Parathyroid adenoma (tissue), 2 donors: Measurements from ENCODE around the gene FBXL13.

Source experiments
- H2AFZ ChIP-seq: fragments of 300-600 bp; sonication (generic); one replicate; pipeline ENCODE4 v1.7.0; 2017; ENCODE audit warnings: antibody characterized with exemption, mild to moderate bottlenecking
- H3K27ac ChIP-seq: fragments of 300-600 bp; sonication (generic); one replicate; pipeline ENCODE4 v1.7.0; 2017
- H3K27me3 ChIP-seq: fragments of 300-600 bp; sonication (generic); one replicate; pipeline ENCODE4 v1.7.0; 2017; ENCODE audit warnings: low read length; ENCODE audit not compliant: control insufficient read depth, insufficient read depth
- H3K36me3 ChIP-seq: fragments of 300-600 bp; sonication (generic); one replicate; pipeline ENCODE4 v1.7.0; 2017; ENCODE audit warnings: low read length; ENCODE audit not compliant: control insufficient read depth, insufficient read depth
- H3K4me1 ChIP-seq: fragments of 300-600 bp; sonication (generic); one replicate; pipeline ENCODE4 v1.7.0; 2017; ENCODE audit warnings: control low read depth
- H3K4me2 ChIP-seq: fragments of 300-600 bp; sonication (generic); one replicate; pipeline ENCODE4 v1.7.0; 2017; ENCODE audit warnings: low read length
- H3K4me3 ChIP-seq: fragments of 300-600 bp; sonication (generic); one replicate; pipeline ENCODE4 v1.7.0; 2017; ENCODE audit warnings: low read depth, low read length
- H3K79me2 ChIP-seq: fragments of 300-600 bp; sonication (generic); one replicate; pipeline ENCODE4 v1.7.0; 2017; ENCODE audit warnings: control low read depth
- H3K9ac ChIP-seq: fragments of 300-600 bp; sonication (generic); one replicate; pipeline ENCODE4 v1.7.0; 2017; ENCODE audit warnings: mild to moderate bottlenecking
- H3K9me3 ChIP-seq: fragments of 300-600 bp; sonication (generic); one replicate; pipeline ENCODE4 v1.7.0; 2017; ENCODE audit warnings: low read length; ENCODE audit not compliant: control insufficient read depth
- TF ChIP-seq, protein P1 (sequence below): fragments of 300-600 bp; sonication (generic); IDR thresholded peaks from one replicate; pipeline ENCODE4 v1.7.0; 2017; ENCODE audit warnings: antibody characterized with exemption, mild to moderate bottlenecking
- donor health status: primary hyperparathyroidism.

Gene FBXL13

GRCh38 chr7:102866535-102867215 is 207.9 kb downstream of the FBXL13 start:
- H3K9ac ChIP-seq: no peak overlapping the region
- no peak overlapping the region for H3K4me3 ChIP-seq
- no peaks in the 10 kb centered on the region for H3K36me3 ChIP-seq
- no peak overlapping the region for H2AFZ ChIP-seq
- H3K9me3 ChIP-seq: no peaks in the 10 kb centered on the region
- H3K27me3 ChIP-seq: no peaks in the 10 kb centered on the region
- H3K27ac ChIP-seq: no peak overlapping the region
- TF ChIP-seq, protein P1, sequence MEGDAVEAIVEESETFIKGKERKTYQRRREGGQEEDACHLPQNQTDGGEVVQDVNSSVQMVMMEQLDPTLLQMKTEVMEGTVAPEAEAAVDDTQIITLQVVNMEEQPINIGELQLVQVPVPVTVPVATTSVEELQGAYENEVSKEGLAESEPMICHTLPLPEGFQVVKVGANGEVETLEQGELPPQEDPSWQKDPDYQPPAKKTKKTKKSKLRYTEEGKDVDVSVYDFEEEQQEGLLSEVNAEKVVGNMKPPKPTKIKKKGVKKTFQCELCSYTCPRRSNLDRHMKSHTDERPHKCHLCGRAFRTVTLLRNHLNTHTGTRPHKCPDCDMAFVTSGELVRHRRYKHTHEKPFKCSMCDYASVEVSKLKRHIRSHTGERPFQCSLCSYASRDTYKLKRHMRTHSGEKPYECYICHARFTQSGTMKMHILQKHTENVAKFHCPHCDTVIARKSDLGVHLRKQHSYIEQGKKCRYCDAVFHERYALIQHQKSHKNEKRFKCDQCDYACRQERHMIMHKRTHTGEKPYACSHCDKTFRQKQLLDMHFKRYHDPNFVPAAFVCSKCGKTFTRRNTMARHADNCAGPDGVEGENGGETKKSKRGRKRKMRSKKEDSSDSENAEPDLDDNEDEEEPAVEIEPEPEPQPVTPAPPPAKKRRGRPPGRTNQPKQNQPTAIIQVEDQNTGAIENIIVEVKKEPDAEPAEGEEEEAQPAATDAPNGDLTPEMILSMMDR: no peak
- H3K4me2 ChIP-seq: no peak overlapping the region
- no peaks in the 10 kb centered on the region for H3K4me1 ChIP-seq
- H3K79me2 ChIP-seq: no peaks in the 10 kb centered on the region

GRCh38 chr7:102864958-102865357 is 209.6 kb downstream of the FBXL13 start:
- Histone ChIP-seq H3K79me2 (no peaks in the 10 kb centered on the region), H3K36me3 (no peaks in the 10 kb centered on the region), H2AFZ (no peak overlapping the region), H3K9ac (no peak overlapping the region), H3K27me3 (no peaks in the 10 kb centered on the region), H3K4me1 (no peaks in the 10 kb centered on the region), H3K4me3 (no peak overlapping the region), H3K4me2 (no peak overlapping the region), H3K9me3 (no peaks in the 10 kb centered on the region), H3K27ac (no peak overlapping the region)
- TF ChIP-seq, protein P1: no peak

- Histone ChIP-seq H3K27ac (no peak overlapping the region), H3K9ac (no peak overlapping the region)
- TF ChIP-seq, protein P1: no peak
Measured at GRCh38 chr7:102860351-102860811, 214.2 kb downstream of the FBXL13 start.

DNA sequence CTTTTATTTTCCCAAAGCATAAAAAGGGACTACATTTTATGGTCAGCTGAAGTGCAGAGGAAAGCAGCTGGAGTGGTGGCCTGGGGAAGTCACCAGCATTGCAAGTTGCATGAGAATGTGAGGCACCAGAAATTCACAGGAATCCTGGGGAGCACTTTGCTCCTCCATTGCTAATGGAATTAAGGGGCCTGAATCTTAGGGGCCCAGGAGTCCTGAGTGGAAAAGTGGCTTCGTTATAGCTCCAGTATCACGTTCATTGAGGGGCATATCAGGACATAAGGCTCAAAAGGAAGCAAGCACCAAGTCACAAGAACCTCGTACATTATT is 214.8 kb downstream of the FBXL13 start:
- Histone ChIP-seq H3K36me3 (no peaks in the 10 kb centered on the region), H3K79me2 (no peaks in the 10 kb centered on the region), H3K4me2 (no peak overlapping the region), H2AFZ (no peak overlapping the region), H3K4me3 (no peak overlapping the region), H3K4me1 (no peaks in the 10 kb centered on the region), H3K27ac (no peak overlapping the region), H3K27me3 (no peaks in the 10 kb centered on the region), H3K9me3 (no peaks in the 10 kb centered on the region), H3K9ac (no peak overlapping the region)
- TF ChIP-seq, protein P1: no peak

More at GRCh38 chr7:102860351-102860811, 214.2 kb downstream of the FBXL13 start:
- H2AFZ ChIP-seq: no peak overlapping the region
- no peaks in the 10 kb centered on the region for H3K27me3 ChIP-seq
- H3K36me3 ChIP-seq: no peaks in the 10 kb centered on the region
- no peak overlapping the region for H3K4me3 ChIP-seq
- no peaks in the 10 kb centered on the region for H3K9me3 ChIP-seq
- H3K4me2 ChIP-seq: no peak overlapping the region
- H3K79me2 ChIP-seq: no peaks in the 10 kb centered on the region
- H3K4me1 ChIP-seq: no peaks in the 10 kb centered on the region
